Sigmoid colon (tissue), 3 donors: ENCODE measurements around the gene ZSCAN12.

Experiments
- CTCF ChIP-seq, 4 experiments: fragments of 450-650 bp in 3 of 4; fragments of 200-600 bp in 1 of 4; IDR thresholded peaks; one replicate each; pipeline ENCODE4 v1.5.1; 2016 to 2019; ENCODE audit warnings: antibody characterized with exemption in 4 of 4, mild to moderate bottlenecking in 3 of 4, moderate library complexity in 2 of 4
- POLR2A ChIP-seq, 2 donors: fragments of 450-650 bp; IDR thresholded peaks; one replicate each; pipeline ENCODE4 v1.6.1; 2016; ENCODE audit warnings: antibody characterized with exemption in 2 of 2, mild to moderate bottlenecking in 2 of 2, moderate library complexity in 2 of 2

DNA sequence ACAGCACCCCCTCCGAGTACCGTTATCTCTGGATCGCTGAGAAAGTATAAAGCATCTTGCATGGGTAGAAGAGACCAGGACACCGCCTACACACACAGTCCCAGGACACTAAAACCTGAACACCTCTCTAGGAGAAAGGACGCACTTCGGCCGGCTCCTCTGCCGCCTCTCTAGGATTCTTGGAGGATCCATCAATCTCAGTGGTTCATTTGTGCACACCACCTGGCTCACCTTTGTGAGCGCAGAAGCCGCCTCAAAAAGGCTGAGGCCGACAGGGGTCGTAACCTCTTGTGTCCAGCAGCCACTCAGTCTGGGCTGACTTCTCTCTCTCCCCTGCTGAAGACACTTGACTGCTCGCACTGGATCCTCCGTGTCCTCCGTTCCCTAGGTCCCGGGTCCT lies 30.2 kb upstream of the ZSCAN12 start:
- no peak for TF ChIP-seq POLR2A (IDR thresholded peaks at IDR 0.05)
- no peak for TF ChIP-seq CTCF (IDR thresholded peaks at IDR 0.05)
